GM19438 (cell line): ENCODE data around the gene SPI1.
"Not testable (repeated sequence)": the region's sequence is repeated elsewhere in the genome, so short reads cannot be mapped to it uniquely, and the experiment has no call there.

Experiments used
- ATAC-seq: cut with Tn5 transposase; IDR thresholded peaks from one replicate; pipeline ENCODE4 v1.9.1; 2021; ENCODE audit warnings: low read depth; ENCODE audit not compliant: unreplicated experiment

Gene SPI1

GRCh38 chr11:47328449-47329390 lies 49.6 kb downstream of the SPI1 start:
- ATAC-seq, result peak; percentile 68

GRCh38 chr11:47327949-47328348 lies 50.4 kb downstream of the SPI1 start:
- ATAC-seq, result no peak

- ATAC-seq, result no peak
Measured at GRCh38 chr11:47327025-47327424, 51.3 kb downstream of the SPI1 start.

GRCh38 chr11:47326198-47326597 lies 52.1 kb downstream of the SPI1 start:
- no peak for ATAC-seq

GRCh38 chr11:47325271-47326041 lies 52.9 kb downstream of the SPI1 start:
- no peak for ATAC-seq

GRCh38 chr11:47324520-47324919 lies 53.8 kb downstream of the SPI1 start:
- ATAC-seq, result no peak

- ATAC-seq, result no peak
Measured at GRCh38 chr11:47318166-47318565, 60.2 kb downstream of the SPI1 start.

- ATAC-seq, result peak; percentile 78
Measured at GRCh38 chr11:47317064-47317828, 61.1 kb downstream of the SPI1 start.

- ATAC-seq, result not testable (repeated sequence)
Measured at GRCh38 chr11:47316501-47316900, 61.8 kb downstream of the SPI1 start.

- no peak for ATAC-seq
Measured at GRCh38 chr11:47314992-47315391, 63.4 kb downstream of the SPI1 start.

GRCh38 chr11:47308050-47308823 lies 70.1 kb downstream of the SPI1 start:
- no peak for ATAC-seq

- ATAC-seq, result no peak
Measured at GRCh38 chr11:47306484-47306844, 71.9 kb downstream of the SPI1 start.

GRCh38 chr11:47305734-47306483 lies 72.4 kb downstream of the SPI1 start:
- ATAC-seq, result no peak
